Calu3 (cell line): ENCODE results near the gene KCNH1. TPM values are rescaled to one million over a fixed set of nuclear protein-coding genes. Genes with fewer than 3 reads are reported as not detected.

ENCODE experiments used
- BruUV-seq: library from RNA; stranded (reverse); fragments of 400-500 nt; replicated peaks from 2 replicates; lab custom pipeline; 2021; lab: Mats Ljungman, UMichigan
- CTCF ChIA-PET: fragments of 300-600 bp; sonication (Branson Sonifier 250); formaldehyde crosslinking; loops from one replicate; lab custom pipeline; 2022; ENCODE audit warnings: antibody characterized with exemption; lab: Charles Lee
- DNase-seq: peaks from one replicate; pipeline ENCODE4 v3.0.0; 2022
- H3K27ac Mint-ChIP-seq: one replicate; pipeline ENCODE4 v1.8.0; 2022; ENCODE audit warnings: mixed read lengths; ENCODE audit not compliant: unreplicated experiment
- H3K27me3 Mint-ChIP-seq: one replicate; pipeline ENCODE4 v1.8.0; 2022; ENCODE audit warnings: mixed read lengths; ENCODE audit not compliant: unreplicated experiment
- H3K36me3 Mint-ChIP-seq: one replicate; pipeline ENCODE4 v1.8.0; 2022; ENCODE audit warnings: mild to moderate bottlenecking, moderate library complexity, mixed read lengths; ENCODE audit not compliant: insufficient read depth, unreplicated experiment
- H3K4me1 Mint-ChIP-seq: one replicate; pipeline ENCODE4 v1.8.0; 2022; ENCODE audit warnings: mild to moderate bottlenecking, low read depth, mixed read lengths; ENCODE audit not compliant: unreplicated experiment
- H3K4me3 Mint-ChIP-seq: one replicate; pipeline ENCODE4 v1.8.0; 2022; ENCODE audit warnings: mild to moderate bottlenecking, low read depth, moderate library complexity, mixed read lengths; ENCODE audit not compliant: unreplicated experiment
- H3K9me3 Mint-ChIP-seq: one replicate; pipeline ENCODE4 v1.8.0; 2022; ENCODE audit warnings: low read depth, mixed read lengths; ENCODE audit not compliant: unreplicated experiment
- CTCF ChIP-seq: fragments of 200-600 bp; IDR thresholded peaks from one replicate; pipeline ENCODE4 v1.8.0; 2022; ENCODE audit warnings: antibody characterized with exemption; ENCODE audit not compliant: unreplicated experiment
- intact Hi-C: fragments of 100-400 bp; cut with micrococcal nuclease; formaldehyde crosslinking; loops from one replicate; pipeline ENCODE4 v1.10.0; 2022; ENCODE audit not compliant: unreplicated experiment
- total RNA-seq: library from RNA; stranded (reverse); gene quantifications from 2 replicates; pipeline ENCODE4 v1.2.3, GENCODE V29; 2022

Gene KCNH1
- total RNA-seq, 1 experiment from 2014 or later: not detected

DNA sequence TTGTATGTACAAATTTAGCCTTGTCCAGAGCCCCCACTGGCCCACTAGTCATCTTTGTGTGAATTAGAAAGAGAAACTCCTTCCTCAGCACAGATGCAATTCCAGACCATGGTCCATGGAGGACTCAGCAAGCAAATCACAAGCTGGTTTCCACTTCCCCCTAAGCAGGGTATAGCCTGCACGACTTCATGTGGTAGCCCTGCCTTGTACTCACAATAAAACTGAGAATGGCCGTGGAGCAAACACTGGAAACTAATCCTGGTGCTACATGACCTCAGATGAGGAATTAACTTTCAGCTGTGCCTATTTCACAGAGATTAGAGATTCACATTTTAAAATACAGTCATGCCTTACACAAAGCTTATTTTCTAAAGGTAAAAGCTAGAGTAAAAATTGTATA lies 32.5 kb downstream of the KCNH1 start:
- no peak for TF ChIP-seq CTCF
- Mint-ChIP-seq H3K4me1 (no peaks in the 10 kb centered on the region), H3K4me3 (no peak overlapping the region), H3K9me3 (no peaks in the 10 kb centered on the region), H3K36me3 (no peaks in the 10 kb centered on the region), H3K27me3 (peaks cover 36% of the 10 kb centered on the region), H3K27ac (no peak overlapping the region)
- CTCF ChIA-PET: interaction anchor here (0.5 kb wide), 1 partner anchor 48 kb away, joined by 4 read pairs; no protein-coding TSS in a partner anchor
- intact Hi-C loops: no loop called here
- no TSS peak for BruUV-seq
- no peak for DNase-seq

DNA sequence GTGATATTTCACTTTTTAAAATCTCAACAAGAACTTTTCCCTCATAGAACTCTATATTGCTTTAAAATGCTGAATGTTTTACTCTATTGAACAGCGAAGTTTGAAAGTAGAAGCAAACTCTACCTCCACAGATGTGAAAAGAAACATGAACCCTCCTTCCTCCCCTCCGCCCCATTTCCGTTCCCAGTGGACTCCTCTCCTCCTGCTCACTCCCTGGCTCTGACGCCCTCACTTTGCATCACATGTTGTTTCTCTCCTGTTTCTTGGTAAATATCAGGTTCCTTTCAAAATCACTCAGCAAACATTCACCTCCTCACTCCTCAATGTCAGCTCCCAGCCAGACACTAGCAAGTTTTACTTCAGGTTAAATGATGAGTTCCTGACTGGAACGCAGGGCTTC lies 34.6 kb downstream of the KCNH1 start:
- CTCF ChIA-PET: interaction anchor here (0.5 kb wide), 1 partner anchor 62 kb away, joined by 5 read pairs; no protein-coding TSS in a partner anchor
- Mint-ChIP-seq H3K36me3 (no peaks in the 10 kb centered on the region), H3K27me3 (peaks cover 36% of the 10 kb centered on the region), H3K4me1 (no peaks in the 10 kb centered on the region), H3K9me3 (peaks cover 2% of the 10 kb centered on the region), H3K4me3 (no peak overlapping the region), H3K27ac (no peak overlapping the region)
- intact Hi-C loops: no loop called here
- BruUV-seq: no TSS peak
- TF ChIP-seq CTCF: no peak
- no peak for DNase-seq

GRCh38 chr1:211095381-211095780 lies 38.6 kb downstream of the KCNH1 start:
- intact Hi-C loops: no loop called here
- H3K4me3 Mint-ChIP-seq: no peak overlapping the region
- no peaks in the 10 kb centered on the region for H3K36me3 Mint-ChIP-seq
- H3K4me1 Mint-ChIP-seq: no peaks in the 10 kb centered on the region
- H3K27me3 Mint-ChIP-seq: peaks cover 2% of the 10 kb centered on the region
- TF ChIP-seq CTCF: no peak
- H3K27ac Mint-ChIP-seq: no peak overlapping the region
- no TSS peak for BruUV-seq
- DNase-seq: no peak
- peaks cover 2% of the 10 kb centered on the region for H3K9me3 Mint-ChIP-seq
- CTCF ChIA-PET: no interaction called here

- CTCF ChIA-PET: interaction anchor here (1.0 kb wide), 1 partner anchor 15 kb away, joined by 3 read pairs; no protein-coding TSS in a partner anchor
- BruUV-seq: no TSS peak
- TF ChIP-seq CTCF: no peak
- Mint-ChIP-seq H3K4me3 (no peak overlapping the region), H3K27ac (no peak overlapping the region), H3K36me3 (no peaks in the 10 kb centered on the region), H3K9me3 (peaks cover 2% of the 10 kb centered on the region), H3K27me3 (no peaks in the 10 kb centered on the region), H3K4me1 (no peaks in the 10 kb centered on the region)
- DNase-seq: no peak
- intact Hi-C loops: no loop called here
These were observed 41.0 kb downstream of the KCNH1 start for GRCh38 chr1:211092955-211093354.
